ENCODE data around the gene LAMB4. TPM values are rescaled to one million over a fixed set of nuclear protein-coding genes. Genes with fewer than 3 reads are reported as not detected.

Gene LAMB4
- total and polyA plus RNA-seq, 2 experiments from 2014 or later = 0.16 TPM; not detected in 1

DNA sequence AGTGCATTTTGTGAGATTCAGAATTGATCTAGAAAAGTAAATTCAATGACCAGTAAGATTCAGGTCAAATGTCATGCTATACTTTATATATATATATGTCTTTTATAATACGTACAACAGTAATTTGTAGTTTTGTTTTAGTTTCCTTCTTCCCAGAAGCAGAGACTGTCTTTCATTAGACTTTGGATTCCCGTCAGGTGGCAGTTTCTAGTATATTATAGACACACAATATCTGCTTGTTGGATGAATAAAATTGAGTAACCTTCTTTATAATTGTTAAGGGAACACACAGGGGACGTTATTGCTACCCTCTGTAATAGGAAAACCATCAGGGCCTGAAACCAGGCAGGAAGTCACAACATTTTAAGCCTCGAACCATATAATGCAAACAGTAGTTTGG lies 121.9 kb downstream of the LAMB4 start:
- TF ChIP-seq EZH2 (IDR thresholded peaks at IDR 0.05; ENCODE audit: insufficient read depth, poor library complexity, severe bottlenecking) = no peak
- TF ChIP-seq EZH2phosphoT487 (IDR thresholded peaks at IDR 0.05; ENCODE audit: insufficient read depth, low read depth) = no peak
- in situ Hi-C loops (cut with MboI) = no loop called here
- H3K4me2 ChIP-seq (ENCODE audit: unreplicated experiment) = no peak overlapping the region
- H3K4me3 ChIP-seq = no peak overlapping the region
- H2AFZ ChIP-seq = no peak overlapping the region
- H3K27ac ChIP-seq = no peak overlapping the region
- no peaks in the 10 kb centered on the region for H3K9me2 ChIP-seq (ENCODE audit: insufficient read depth)
- WGBS, 2 experiments (ENCODE audit: low coverage in 1 of 2, low lambda C conversion rate in 2 of 2, missing lambda C conversion rate in 2 of 2) = 76 to 80% methylated on average over 4 of the region's 4 CpGs
- no peaks in the 10 kb centered on the region for H4K20me1 ChIP-seq (ENCODE audit: insufficient read depth)
- peaks cover 15% of the 10 kb centered on the region for H3F3A ChIP-seq (ENCODE audit: insufficient read depth)
- H3K36me3 ChIP-seq (ENCODE audit: low read depth) = no peaks in the 10 kb centered on the region
- H3K9me3 ChIP-seq (ENCODE audit: low read depth) = no peaks in the 10 kb centered on the region
- H3K9ac ChIP-seq = no peak overlapping the region
- no peaks in the 10 kb centered on the region for H3K79me2 ChIP-seq (ENCODE audit: insufficient read depth)
- 0 out of 2 replicates have a peak, but pooled peaks cover 4% of the 10 kb centered on the region for H3K4me1 ChIP-seq (ENCODE audit: insufficient read depth)
- no peak for DNase-seq
- H3K27me3 ChIP-seq (replicated peaks; ENCODE audit: insufficient read depth) = no peaks in the 10 kb centered on the region

GRCh38 chr7:108007762-108008161 lies 122.4 kb downstream of the LAMB4 start:
- Histone ChIP-seq H2AFZ (no peak overlapping the region), H3K79me2 (ENCODE audit: insufficient read depth) (no peaks in the 10 kb centered on the region), H3K36me3 (ENCODE audit: low read depth) (no peaks in the 10 kb centered on the region), H3K27me3 (replicated peaks; ENCODE audit: insufficient read depth) (no peaks in the 10 kb centered on the region), H3F3A (ENCODE audit: insufficient read depth) (peaks cover 15% of the 10 kb centered on the region), H3K9ac (no peak overlapping the region), H3K4me1 (ENCODE audit: insufficient read depth) (0 out of 2 replicates have a peak, but pooled peaks cover 4% of the 10 kb centered on the region), H3K9me2 (ENCODE audit: insufficient read depth) (no peaks in the 10 kb centered on the region), H3K9me3 (ENCODE audit: low read depth) (no peaks in the 10 kb centered on the region), H4K20me1 (ENCODE audit: insufficient read depth) (no peaks in the 10 kb centered on the region), H3K4me2 (ENCODE audit: unreplicated experiment) (no peak overlapping the region), H3K27ac (no peak overlapping the region), H3K4me3 (no peak overlapping the region)
- in situ Hi-C loops (cut with MboI) = no loop called here
- TF ChIP-seq EZH2 (IDR thresholded peaks at IDR 0.05; ENCODE audit: insufficient read depth, poor library complexity, severe bottlenecking) (no peak), EZH2phosphoT487 (IDR thresholded peaks at IDR 0.05; ENCODE audit: insufficient read depth, low read depth) (no peak)
- DNase-seq = no peak
- 26 to 30% methylated on average over 3 of the region's 3 CpGs for WGBS, 2 experiments (ENCODE audit: low coverage in 1 of 2, low lambda C conversion rate in 2 of 2, missing lambda C conversion rate in 2 of 2)

DNA sequence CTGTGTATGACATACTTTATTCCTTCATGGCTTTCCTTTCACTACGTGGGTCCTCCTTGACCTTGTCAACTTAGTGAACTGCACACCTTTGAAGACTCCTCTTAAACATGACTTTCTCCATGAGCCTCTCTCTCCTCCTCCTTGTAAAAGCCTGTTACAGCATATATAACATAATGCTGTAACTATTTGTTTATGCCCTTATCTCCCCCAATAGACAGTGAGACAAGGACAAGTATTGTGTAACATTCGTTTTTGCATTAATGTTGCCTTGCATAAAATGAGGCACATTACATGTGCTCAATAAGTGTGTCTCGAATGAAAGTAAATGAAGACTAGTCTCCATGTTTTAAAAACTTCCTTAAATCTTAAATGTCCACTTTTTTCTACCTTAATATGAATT lies 122.9 kb downstream of the LAMB4 start:
- 86 to 90% methylated on average over 3 of the region's 3 CpGs for WGBS, 2 experiments (ENCODE audit: low coverage in 1 of 2, low lambda C conversion rate in 2 of 2, missing lambda C conversion rate in 2 of 2)
- Histone ChIP-seq H3K27me3 (replicated peaks; ENCODE audit: insufficient read depth) (no peaks in the 10 kb centered on the region), H3K9ac (no peak overlapping the region), H3K9me3 (ENCODE audit: low read depth) (no peaks in the 10 kb centered on the region), H3K4me2 (ENCODE audit: unreplicated experiment) (no peak overlapping the region), H4K20me1 (ENCODE audit: insufficient read depth) (no peaks in the 10 kb centered on the region), H3K36me3 (ENCODE audit: low read depth) (no peaks in the 10 kb centered on the region), H3K79me2 (ENCODE audit: insufficient read depth) (peaks cover 5% of the 10 kb centered on the region; the same call in 1 of the 2 replicates), H3K9me2 (ENCODE audit: insufficient read depth) (no peaks in the 10 kb centered on the region), H3K27ac (no peak overlapping the region), H2AFZ (no peak overlapping the region), H3F3A (ENCODE audit: insufficient read depth) (peaks cover 15% of the 10 kb centered on the region), H3K4me3 (no peak overlapping the region), H3K4me1 (ENCODE audit: insufficient read depth) (0 out of 2 replicates have a peak, but pooled peaks cover 4% of the 10 kb centered on the region)
- no peak for TF ChIP-seq EZH2 (IDR thresholded peaks at IDR 0.05; ENCODE audit: insufficient read depth, poor library complexity, severe bottlenecking)
- no peak for TF ChIP-seq EZH2phosphoT487 (IDR thresholded peaks at IDR 0.05; ENCODE audit: insufficient read depth, low read depth)
- no peak for DNase-seq
- in situ Hi-C loops (cut with MboI) = no loop called here

- in situ Hi-C loops (cut with MboI) = no loop called here
- H4K20me1 ChIP-seq (ENCODE audit: insufficient read depth) = no peaks in the 10 kb centered on the region
- H3K79me2 ChIP-seq (ENCODE audit: insufficient read depth) = peaks cover 25% of the 10 kb centered on the region
- H3K9ac ChIP-seq = no peak overlapping the region
- peak; percentile 63 for DNase-seq
- H3K4me1 ChIP-seq (ENCODE audit: insufficient read depth) = peaks cover 24% of the 10 kb centered on the region
- peaks cover 31% of the 10 kb centered on the region for H3F3A ChIP-seq (ENCODE audit: insufficient read depth)
- H3K4me3 ChIP-seq = no peak overlapping the region
- no peaks in the 10 kb centered on the region for H3K9me2 ChIP-seq (ENCODE audit: insufficient read depth)
- H2AFZ ChIP-seq = no peak overlapping the region
- no peaks in the 10 kb centered on the region for H3K27me3 ChIP-seq (replicated peaks; ENCODE audit: insufficient read depth)
- no peaks in the 10 kb centered on the region for H3K36me3 ChIP-seq (ENCODE audit: low read depth)
- H3K27ac ChIP-seq = no peak overlapping the region
- H3K9me3 ChIP-seq (ENCODE audit: low read depth) = no peaks in the 10 kb centered on the region
- TF ChIP-seq EZH2phosphoT487 (IDR thresholded peaks at IDR 0.05; ENCODE audit: insufficient read depth, low read depth) (no peak), EZH2 (IDR thresholded peaks at IDR 0.05; ENCODE audit: insufficient read depth, poor library complexity, severe bottlenecking) (no peak)
- 67 to 73% methylated on average over 13 of the region's 13 CpGs for WGBS, 2 experiments (ENCODE audit: low coverage in 1 of 2, low lambda C conversion rate in 2 of 2, missing lambda C conversion rate in 2 of 2)
- no peak overlapping the region for H3K4me2 ChIP-seq (ENCODE audit: unreplicated experiment)
Observed at GRCh38 chr7:108004220-108005142, 125.7 kb downstream of the LAMB4 start.

Measured in GM23248 (cell line).